ENCODE results near the gene CTAG1B. TPM values are rescaled to one million over a fixed set of nuclear protein-coding genes. Genes with fewer than 3 reads are reported as not detected.

Gene CTAG1B
- total and polyA plus RNA-seq, 12 donors, result 0.57 TPM; not detected in 11

DNA sequence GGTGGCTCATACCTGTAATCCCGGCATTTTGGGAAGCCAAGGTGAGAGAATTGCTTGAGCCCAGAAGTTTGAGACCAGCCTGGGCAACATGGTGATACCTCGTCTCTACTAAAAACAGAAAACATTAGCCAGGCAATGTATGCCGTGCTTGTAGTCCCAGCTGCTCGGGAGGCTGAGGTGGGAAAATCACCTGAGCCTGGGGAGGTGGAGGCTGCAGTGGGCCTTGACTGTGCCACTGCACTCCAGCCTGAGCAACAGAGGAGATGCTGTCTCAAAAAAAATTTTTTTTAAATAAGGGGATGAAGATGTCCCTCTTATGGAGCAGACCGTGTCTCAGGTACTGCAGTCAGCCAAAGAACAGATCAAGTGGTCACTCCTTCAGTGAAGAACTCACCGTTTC is 13.5 kb downstream of the CTAG1B start:
- TF ChIP-seq, protein P1, sequence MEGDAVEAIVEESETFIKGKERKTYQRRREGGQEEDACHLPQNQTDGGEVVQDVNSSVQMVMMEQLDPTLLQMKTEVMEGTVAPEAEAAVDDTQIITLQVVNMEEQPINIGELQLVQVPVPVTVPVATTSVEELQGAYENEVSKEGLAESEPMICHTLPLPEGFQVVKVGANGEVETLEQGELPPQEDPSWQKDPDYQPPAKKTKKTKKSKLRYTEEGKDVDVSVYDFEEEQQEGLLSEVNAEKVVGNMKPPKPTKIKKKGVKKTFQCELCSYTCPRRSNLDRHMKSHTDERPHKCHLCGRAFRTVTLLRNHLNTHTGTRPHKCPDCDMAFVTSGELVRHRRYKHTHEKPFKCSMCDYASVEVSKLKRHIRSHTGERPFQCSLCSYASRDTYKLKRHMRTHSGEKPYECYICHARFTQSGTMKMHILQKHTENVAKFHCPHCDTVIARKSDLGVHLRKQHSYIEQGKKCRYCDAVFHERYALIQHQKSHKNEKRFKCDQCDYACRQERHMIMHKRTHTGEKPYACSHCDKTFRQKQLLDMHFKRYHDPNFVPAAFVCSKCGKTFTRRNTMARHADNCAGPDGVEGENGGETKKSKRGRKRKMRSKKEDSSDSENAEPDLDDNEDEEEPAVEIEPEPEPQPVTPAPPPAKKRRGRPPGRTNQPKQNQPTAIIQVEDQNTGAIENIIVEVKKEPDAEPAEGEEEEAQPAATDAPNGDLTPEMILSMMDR (IDR thresholded peaks at IDR 0.05), result no peak
- TF ChIP-seq POLR2A (IDR thresholded peaks at IDR 0.05), result no peak
- Histone ChIP-seq H3K27me3 (peaks cover 8% of the 10 kb centered on the region), H3K27ac (no peak overlapping the region), H3K4me1 (replicated peaks in 1 of 2) (no peaks in the 10 kb centered on the region), H3K36me3 (replicated peaks in 1 of 2) (no peaks in the 10 kb centered on the region), H3K4me3 (no peak overlapping the region), H3K9me3 (replicated peaks in 1 of 3) (no peaks in the 10 kb centered on the region)
- intact Hi-C loops (cut with DNase I), result no loop called here
- WGBS, 4 donors, result 72 to 83% (median 73%) methylated on average over 4 to 6 of the region's 6 CpGs
- no peak for DNase-seq

DNA sequence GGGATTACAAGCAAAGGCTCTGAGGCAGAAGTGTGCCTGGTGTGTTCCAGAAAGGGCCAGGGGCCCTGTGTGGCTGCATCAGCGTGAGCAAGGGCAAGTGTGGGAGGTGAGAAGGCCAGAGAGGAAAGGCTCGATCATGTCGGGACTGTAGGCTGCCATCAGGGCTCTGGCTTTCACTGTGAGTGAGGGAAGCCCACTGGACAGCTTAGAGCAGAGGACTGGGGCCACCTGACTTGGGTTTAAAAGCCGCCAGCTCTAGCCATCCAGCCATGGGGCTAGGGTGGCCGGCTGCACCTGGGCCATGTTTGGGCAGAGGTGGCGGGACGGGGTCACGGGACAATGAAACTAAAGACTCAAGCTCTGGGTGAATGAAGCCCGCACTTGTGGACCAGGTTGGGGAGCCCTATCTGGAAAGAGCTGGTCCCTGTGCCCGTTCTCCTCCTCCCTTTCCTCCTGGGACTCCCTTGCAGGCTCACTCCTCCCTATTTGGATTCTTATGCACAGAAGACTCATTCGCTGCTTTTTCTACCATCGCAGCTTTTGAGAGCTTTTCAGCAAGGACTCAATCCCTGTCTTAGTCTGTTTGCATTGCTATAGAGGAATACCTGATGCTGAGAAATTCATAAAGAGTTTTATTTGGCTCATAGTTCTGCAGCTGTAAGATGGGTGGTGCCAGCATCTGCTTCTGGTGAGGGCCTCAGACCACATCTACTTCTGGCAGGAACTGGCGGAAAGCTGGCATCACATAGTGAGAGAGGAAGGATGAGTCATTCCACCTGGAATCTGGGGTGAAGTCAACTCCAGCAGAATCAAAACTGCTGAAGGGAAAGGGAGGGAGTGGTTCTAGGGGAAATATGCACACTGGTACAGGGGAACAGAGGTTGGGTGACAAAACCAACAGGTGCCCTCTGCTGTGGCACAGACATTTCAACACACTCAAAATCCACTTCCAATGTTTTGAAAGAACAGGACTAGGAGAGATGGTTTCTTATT is 15.3 kb downstream of the CTAG1B start:
- no peaks in the 10 kb centered on the region for H3K9me3 ChIP-seq (replicated peaks in 1 of 3)
- peaks cover 8% of the 10 kb centered on the region for H3K27me3 ChIP-seq
- no peak overlapping the region for H3K27ac ChIP-seq
- no peaks in the 10 kb centered on the region for H3K4me1 ChIP-seq (replicated peaks in 1 of 2)
- intact Hi-C loops (cut with DNase I), result no loop called here
- no peak overlapping the region for H3K4me3 ChIP-seq
- no peaks in the 10 kb centered on the region for H3K36me3 ChIP-seq (replicated peaks in 1 of 2)
- DNase-seq, result peak in 3 of 7 donors; percentile 26 to 39 (median 36)
- WGBS, 4 donors, result 69 to 87% (median 82%) methylated on average over 4 to 13 of the region's 13 CpGs
- TF ChIP-seq, protein P1 (IDR thresholded peaks at IDR 0.05), result no peak
- no peak for TF ChIP-seq POLR2A (IDR thresholded peaks at IDR 0.05)

DNA sequence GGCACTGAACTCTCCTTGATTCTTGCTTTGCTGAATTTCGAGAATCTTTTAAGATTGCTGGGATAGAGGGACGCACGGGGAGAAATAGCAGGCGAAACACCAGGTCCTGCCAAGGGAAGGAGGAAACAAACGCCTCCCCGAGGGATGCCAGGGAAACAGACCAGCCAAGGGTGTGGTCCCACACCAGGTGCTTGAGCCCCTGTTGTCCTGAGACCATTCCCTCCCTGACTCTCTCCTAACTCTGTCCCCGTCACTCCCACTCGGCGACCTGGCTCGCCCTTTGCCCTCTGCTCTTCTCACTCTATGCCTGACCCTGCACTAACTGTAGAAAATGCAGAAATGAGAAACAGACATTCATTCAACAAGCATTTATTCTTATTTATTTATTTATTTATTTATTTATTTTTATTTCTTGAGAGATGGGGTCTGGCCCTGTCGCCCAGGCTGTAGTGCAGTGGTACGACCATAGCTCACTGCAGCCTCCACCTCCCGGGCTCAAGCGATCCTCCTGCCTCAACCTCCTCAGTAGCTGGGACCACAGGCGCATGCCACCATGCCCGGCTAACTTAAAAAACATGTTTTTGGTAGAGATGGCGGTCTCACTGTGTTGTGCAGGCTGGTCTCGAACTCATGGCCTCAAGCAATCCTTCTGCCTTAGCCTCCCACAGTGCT is 16.2 kb downstream of the CTAG1B start:
- 84 to 91% (median 87%) methylated on average over 16 to 18 of the region's 18 CpGs for WGBS, 4 donors
- intact Hi-C loops (cut with DNase I), result no loop called here
- Histone ChIP-seq H3K4me1 (replicated peaks in 1 of 2) (no peaks in the 10 kb centered on the region), H3K4me3 (no peak overlapping the region), H3K27ac (no peak overlapping the region), H3K9me3 (replicated peaks in 1 of 3) (no peaks in the 10 kb centered on the region), H3K27me3 (peaks cover 8% of the 10 kb centered on the region), H3K36me3 (replicated peaks in 1 of 2) (no peaks in the 10 kb centered on the region)
- TF ChIP-seq, protein P1 (IDR thresholded peaks at IDR 0.05), result no peak
- no peak for TF ChIP-seq POLR2A (IDR thresholded peaks at IDR 0.05)
- peak in 1 of 7 donors; percentile 7 for DNase-seq

DNA sequence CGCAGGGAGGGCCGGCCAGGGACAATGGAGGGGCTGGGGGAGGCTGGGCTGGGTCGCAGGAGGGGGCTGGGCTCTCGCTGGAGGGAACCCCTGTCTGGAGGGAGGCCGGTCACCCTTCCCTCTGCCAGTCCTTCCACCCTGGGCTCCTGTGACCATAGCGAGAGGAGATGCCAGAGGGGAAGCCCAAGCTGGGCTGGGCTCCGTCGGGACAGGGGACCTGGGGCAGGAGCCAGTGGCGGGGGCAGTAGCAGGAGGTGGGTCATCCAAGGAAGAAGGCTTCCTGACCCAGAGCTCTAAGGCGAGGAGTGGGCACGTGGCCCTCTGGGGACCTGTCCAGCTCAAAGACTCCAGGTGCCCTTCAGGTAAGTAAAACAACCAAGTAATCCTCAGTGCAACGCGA is 16.9 kb downstream of the CTAG1B start:
- TF ChIP-seq, protein P1 (IDR thresholded peaks at IDR 0.05), result no peak
- no peak for TF ChIP-seq POLR2A (IDR thresholded peaks at IDR 0.05)
- peaks cover 8% of the 10 kb centered on the region for H3K27me3 ChIP-seq
- WGBS, 4 donors, result 73 to 82% (median 78%) methylated on average over 7 to 13 of the region's 13 CpGs

More for the DNA sequence above, 16.9 kb downstream of the CTAG1B start:
- Histone ChIP-seq H3K27ac (no peak overlapping the region), H3K4me3 (no peak overlapping the region), H3K9me3 (replicated peaks in 1 of 3) (no peaks in the 10 kb centered on the region), H3K36me3 (replicated peaks in 1 of 2) (no peaks in the 10 kb centered on the region), H3K4me1 (replicated peaks in 1 of 2) (no peaks in the 10 kb centered on the region)
- intact Hi-C loops (cut with DNase I), result no loop called here
- peak in 1 of 7 donors; percentile 2 for DNase-seq
